Testis (tissue), 2 donors: ENCODE measurements around the gene ZIC1.

ENCODE experiments used
- POLR2A ChIP-seq: fragments of 450-650 bp; IDR thresholded peaks from one replicate; pipeline ENCODE4 v1.6.1; 2017; ENCODE audit warnings: antibody characterized with exemption, mild to moderate bottlenecking, moderate library complexity
- TF ChIP-seq, protein P1 (sequence below), 3 experiments: fragments of 450-650 bp in 2 of 3; fragments of 200-600 bp in 1 of 3; sonication (generic) in 1 of 3; IDR thresholded peaks; one replicate each; pipeline ENCODE4 v1.5.1; 2016 to 2019; ENCODE audit warnings: antibody characterized with exemption in 3 of 3, mild to moderate bottlenecking in 2 of 3, moderate library complexity in 1 of 3

DNA sequence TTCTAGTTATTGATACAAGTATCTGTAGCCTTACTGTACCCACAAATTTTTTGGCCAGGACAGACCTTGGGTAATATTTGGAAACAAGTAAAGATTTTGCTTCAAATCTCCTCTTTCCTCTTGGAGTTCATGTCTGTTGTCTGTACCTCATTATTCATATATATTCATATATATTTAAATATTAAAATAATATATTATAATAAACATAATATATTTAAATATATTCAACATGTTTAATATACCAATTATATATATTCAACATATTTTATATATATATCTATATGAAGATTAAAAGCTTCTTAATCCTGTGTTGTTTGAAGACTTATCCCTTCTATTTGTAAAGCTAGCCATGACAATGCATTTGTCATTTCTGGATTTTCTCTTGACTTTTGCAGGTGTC lies 38.1 kb downstream of the ZIC1 start:
- TF ChIP-seq, protein P1, sequence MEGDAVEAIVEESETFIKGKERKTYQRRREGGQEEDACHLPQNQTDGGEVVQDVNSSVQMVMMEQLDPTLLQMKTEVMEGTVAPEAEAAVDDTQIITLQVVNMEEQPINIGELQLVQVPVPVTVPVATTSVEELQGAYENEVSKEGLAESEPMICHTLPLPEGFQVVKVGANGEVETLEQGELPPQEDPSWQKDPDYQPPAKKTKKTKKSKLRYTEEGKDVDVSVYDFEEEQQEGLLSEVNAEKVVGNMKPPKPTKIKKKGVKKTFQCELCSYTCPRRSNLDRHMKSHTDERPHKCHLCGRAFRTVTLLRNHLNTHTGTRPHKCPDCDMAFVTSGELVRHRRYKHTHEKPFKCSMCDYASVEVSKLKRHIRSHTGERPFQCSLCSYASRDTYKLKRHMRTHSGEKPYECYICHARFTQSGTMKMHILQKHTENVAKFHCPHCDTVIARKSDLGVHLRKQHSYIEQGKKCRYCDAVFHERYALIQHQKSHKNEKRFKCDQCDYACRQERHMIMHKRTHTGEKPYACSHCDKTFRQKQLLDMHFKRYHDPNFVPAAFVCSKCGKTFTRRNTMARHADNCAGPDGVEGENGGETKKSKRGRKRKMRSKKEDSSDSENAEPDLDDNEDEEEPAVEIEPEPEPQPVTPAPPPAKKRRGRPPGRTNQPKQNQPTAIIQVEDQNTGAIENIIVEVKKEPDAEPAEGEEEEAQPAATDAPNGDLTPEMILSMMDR (IDR thresholded peaks at IDR 0.05): no peak
- TF ChIP-seq POLR2A: no peak
